NCI-H1105 (cell line): Measurements from ENCODE around the gene TOR1B.
"Not testable (repeated sequence)": the region's sequence is repeated elsewhere in the genome, so short reads cannot be mapped to it uniquely, and the experiment has no call there.

Experiments used
- DNase-seq: peaks from one replicate; lab custom pipeline; 2025; lab: John Stamatoyannopoulos, UW

TOR1B gene

GRCh38 chr9:129776938-129777768 lies 25.8 kb upstream of the TOR1B start:
- DNase-seq: no peak

- no peak for DNase-seq
These were observed 25.2 kb upstream of the TOR1B start for GRCh38 chr9:129777769-129778130.

- no peak for DNase-seq
These were observed 24.5 kb upstream of the TOR1B start for GRCh38 chr9:129778469-129778868.

- no peak for DNase-seq
These were observed 23.3 kb upstream of the TOR1B start for GRCh38 chr9:129779560-129780190.

GRCh38 chr9:129781131-129781530 lies 21.9 kb upstream of the TOR1B start:
- no peak for DNase-seq

GRCh38 chr9:129781981-129782380 lies 21.0 kb upstream of the TOR1B start:
- DNase-seq: no peak

GRCh38 chr9:129783516-129784361 lies 19.2 kb upstream of the TOR1B start:
- peak; percentile 48 for DNase-seq

GRCh38 chr9:129784970-129785369 lies 18.0 kb upstream of the TOR1B start:
- not testable (repeated sequence) for DNase-seq

GRCh38 chr9:129785866-129786265 lies 17.1 kb upstream of the TOR1B start:
- no peak for DNase-seq

- no peak for DNase-seq
These were observed 16.5 kb upstream of the TOR1B start for GRCh38 chr9:129786481-129786880.

- no peak for DNase-seq
These were observed 8.4 kb upstream of the TOR1B start for GRCh38 chr9:129794549-129794948.

GRCh38 chr9:129796029-129796428 lies 7.0 kb upstream of the TOR1B start:
- not testable (repeated sequence) for DNase-seq

GRCh38 chr9:129798973-129799372 lies 4.0 kb upstream of the TOR1B start:
- DNase-seq: no peak

GRCh38 chr9:129801504-129801903 lies 1.5 kb upstream of the TOR1B start:
- no peak for DNase-seq

- no peak for DNase-seq
These were observed 684 bp downstream of the TOR1B start for GRCh38 chr9:129803676-129804060.

- no peak for DNase-seq
These were observed 3.1 kb downstream of the TOR1B start for GRCh38 chr9:129806061-129806460.

GRCh38 chr9:129809346-129809745 lies 6.4 kb downstream of the TOR1B start:
- no peak for DNase-seq

GRCh38 chr9:129810116-129810515 lies 7.1 kb downstream of the TOR1B start:
- no peak for DNase-seq

GRCh38 chr9:129810788-129811187 lies 7.8 kb downstream of the TOR1B start:
- DNase-seq: no peak

- DNase-seq: no peak
These were observed 9.0 kb downstream of the TOR1B start for GRCh38 chr9:129811967-129812363.

GRCh38 chr9:129812385-129812784 lies 9.4 kb downstream of the TOR1B start:
- no peak for DNase-seq

GRCh38 chr9:129813661-129814060 lies 10.7 kb downstream of the TOR1B start:
- DNase-seq: no peak
